Measurements from ENCODE around the gene FBLN5. TPM values are rescaled to one million over a fixed set of nuclear protein-coding genes. Genes with fewer than 3 reads are reported as not detected.

FBLN5 gene
- total and polyA plus RNA-seq, 9 donors: 39.2 to 353 (median 137) TPM

- H3K4me3 ChIP-seq: no peak overlapping the region
- no peak overlapping the region for H3K27ac ChIP-seq
- no peaks in the 10 kb centered on the region for H3K9me3 ChIP-seq
- WGBS, 3 donors: 85 to 89% (median 88%) methylated on average over 10 of the region's 10 CpGs
- intact Hi-C loops (cut with DNase I): no loop called here
- H3K4me1 ChIP-seq (ENCODE audit: insufficient read depth): peaks cover 8% of the 10 kb centered on the region
- TF ChIP-seq, protein P1, sequence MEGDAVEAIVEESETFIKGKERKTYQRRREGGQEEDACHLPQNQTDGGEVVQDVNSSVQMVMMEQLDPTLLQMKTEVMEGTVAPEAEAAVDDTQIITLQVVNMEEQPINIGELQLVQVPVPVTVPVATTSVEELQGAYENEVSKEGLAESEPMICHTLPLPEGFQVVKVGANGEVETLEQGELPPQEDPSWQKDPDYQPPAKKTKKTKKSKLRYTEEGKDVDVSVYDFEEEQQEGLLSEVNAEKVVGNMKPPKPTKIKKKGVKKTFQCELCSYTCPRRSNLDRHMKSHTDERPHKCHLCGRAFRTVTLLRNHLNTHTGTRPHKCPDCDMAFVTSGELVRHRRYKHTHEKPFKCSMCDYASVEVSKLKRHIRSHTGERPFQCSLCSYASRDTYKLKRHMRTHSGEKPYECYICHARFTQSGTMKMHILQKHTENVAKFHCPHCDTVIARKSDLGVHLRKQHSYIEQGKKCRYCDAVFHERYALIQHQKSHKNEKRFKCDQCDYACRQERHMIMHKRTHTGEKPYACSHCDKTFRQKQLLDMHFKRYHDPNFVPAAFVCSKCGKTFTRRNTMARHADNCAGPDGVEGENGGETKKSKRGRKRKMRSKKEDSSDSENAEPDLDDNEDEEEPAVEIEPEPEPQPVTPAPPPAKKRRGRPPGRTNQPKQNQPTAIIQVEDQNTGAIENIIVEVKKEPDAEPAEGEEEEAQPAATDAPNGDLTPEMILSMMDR (IDR thresholded peaks at IDR 0.05): no peak
- no peak for TF ChIP-seq POLR2A (IDR thresholded peaks at IDR 0.05)
- TF ChIP-seq EP300 (IDR thresholded peaks at IDR 0.05): no peak
- H3K27me3 ChIP-seq: no peaks in the 10 kb centered on the region
- no peaks in the 10 kb centered on the region for H3K36me3 ChIP-seq
- DNase-seq: no peak
Measured at GRCh38 chr14:91888641-91889476, 58.6 kb downstream of the FBLN5 start.

- no peaks in the 10 kb centered on the region for H3K9me3 ChIP-seq
- no peak overlapping the region for H3K27ac ChIP-seq
- H3K36me3 ChIP-seq: no peaks in the 10 kb centered on the region
- TF ChIP-seq EP300 (IDR thresholded peaks at IDR 0.05): no peak
- TF ChIP-seq, protein P1 (IDR thresholded peaks at IDR 0.05): no peak
- no peak for TF ChIP-seq POLR2A (IDR thresholded peaks at IDR 0.05)
- intact Hi-C loops (cut with DNase I): no loop called here
- no peak for DNase-seq
- no peaks in the 10 kb centered on the region for H3K27me3 ChIP-seq
- peaks cover 8% of the 10 kb centered on the region for H3K4me1 ChIP-seq (ENCODE audit: insufficient read depth)
- H3K4me3 ChIP-seq: no peak overlapping the region
- WGBS, 3 donors: 96 to 98% (median 97%) methylated on average over 8 of the region's 8 CpGs
Measured at GRCh38 chr14:91886961-91887360, 60.5 kb downstream of the FBLN5 start.

GRCh38 chr14:91885839-91886238, 61.7 kb downstream of the FBLN5 start:
- H3K27me3 ChIP-seq: no peaks in the 10 kb centered on the region
- DNase-seq: no peak
- H3K36me3 ChIP-seq: no peaks in the 10 kb centered on the region
- TF ChIP-seq, protein P1 (IDR thresholded peaks at IDR 0.05): no peak
- TF ChIP-seq POLR2A (IDR thresholded peaks at IDR 0.05): no peak
- no peak for TF ChIP-seq EP300 (IDR thresholded peaks at IDR 0.05)
- 54 to 74% (median 68%) methylated on average over 4 of the region's 4 CpGs for WGBS, 3 donors
- H3K4me3 ChIP-seq: no peak overlapping the region
- intact Hi-C loops (cut with DNase I): no loop called here
- no peaks in the 10 kb centered on the region for H3K9me3 ChIP-seq
- peaks cover 8% of the 10 kb centered on the region for H3K4me1 ChIP-seq (ENCODE audit: insufficient read depth)
- H3K27ac ChIP-seq: no peak overlapping the region

DNA sequence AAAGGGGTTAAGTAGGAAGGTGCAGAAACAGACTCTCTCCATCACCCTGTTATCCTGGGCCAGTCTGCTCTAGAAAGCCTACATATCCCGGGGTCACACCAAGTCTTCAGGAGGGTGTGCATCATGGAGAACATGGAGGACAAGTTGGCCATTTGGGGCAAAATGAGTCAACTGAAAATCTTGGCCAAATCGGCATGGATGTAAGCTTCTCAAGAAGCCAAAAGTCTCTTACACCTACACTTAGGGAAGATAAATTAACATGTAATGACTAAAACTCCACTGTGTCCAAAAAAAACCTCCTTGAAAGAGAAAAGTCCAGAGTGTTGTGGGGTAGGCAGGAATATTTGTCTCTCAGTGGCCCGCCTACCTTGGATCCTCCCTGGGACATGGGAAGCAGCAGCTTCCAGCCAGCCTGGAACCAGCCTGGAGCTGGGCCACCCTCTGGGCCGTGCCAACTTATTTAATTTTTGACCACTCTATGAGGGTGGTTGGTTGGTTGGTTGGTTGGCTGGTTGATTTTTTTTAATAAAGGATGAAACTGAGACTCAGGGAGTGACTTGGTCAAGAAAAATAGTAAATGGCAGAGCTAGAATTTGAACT, 62.3 kb downstream of the FBLN5 start:
- DNase-seq: no peak
- peaks cover 2% of the 10 kb centered on the region for H3K4me1 ChIP-seq (ENCODE audit: insufficient read depth)
- no peak overlapping the region for H3K27ac ChIP-seq
- intact Hi-C loops (cut with DNase I): no loop called here
- TF ChIP-seq, protein P1 (IDR thresholded peaks at IDR 0.05): no peak
- TF ChIP-seq EP300 (IDR thresholded peaks at IDR 0.05) (no peak), POLR2A (IDR thresholded peaks at IDR 0.05) (no peak)
- no peaks in the 10 kb centered on the region for H3K36me3 ChIP-seq
- 67 to 93% (median 87%) methylated on average over 4 of the region's 4 CpGs for WGBS, 3 donors
- no peaks in the 10 kb centered on the region for H3K27me3 ChIP-seq
- no peaks in the 10 kb centered on the region for H3K9me3 ChIP-seq
- no peak overlapping the region for H3K4me3 ChIP-seq
